ENCODE results near the gene POTEJ.
"Not testable (repeated sequence)": the region's sequence is repeated elsewhere in the genome, so short reads cannot be mapped to it uniquely, and the experiment has no call there.

DNA sequence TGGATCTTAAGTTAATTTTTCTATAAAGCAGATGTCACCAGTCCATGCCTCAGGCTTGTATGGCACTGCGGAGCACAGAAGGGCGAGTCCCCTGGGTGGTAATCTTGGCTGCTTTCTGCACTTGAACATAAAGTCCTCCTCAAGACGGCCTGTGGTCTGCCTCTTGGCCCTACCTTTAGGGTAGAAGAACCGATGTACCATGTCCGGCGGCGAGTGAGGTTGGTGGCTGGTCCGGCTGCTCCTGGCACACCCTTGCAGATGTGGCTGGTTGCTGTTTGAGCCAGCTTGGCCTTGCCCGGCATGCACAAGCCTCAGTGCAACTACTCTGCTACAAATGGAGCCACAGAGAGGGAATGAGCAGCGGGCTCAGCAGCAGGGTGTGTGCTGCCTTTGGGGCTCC is 56.3 kb downstream of the POTEJ start:
- TF ChIP-seq, protein P1, sequence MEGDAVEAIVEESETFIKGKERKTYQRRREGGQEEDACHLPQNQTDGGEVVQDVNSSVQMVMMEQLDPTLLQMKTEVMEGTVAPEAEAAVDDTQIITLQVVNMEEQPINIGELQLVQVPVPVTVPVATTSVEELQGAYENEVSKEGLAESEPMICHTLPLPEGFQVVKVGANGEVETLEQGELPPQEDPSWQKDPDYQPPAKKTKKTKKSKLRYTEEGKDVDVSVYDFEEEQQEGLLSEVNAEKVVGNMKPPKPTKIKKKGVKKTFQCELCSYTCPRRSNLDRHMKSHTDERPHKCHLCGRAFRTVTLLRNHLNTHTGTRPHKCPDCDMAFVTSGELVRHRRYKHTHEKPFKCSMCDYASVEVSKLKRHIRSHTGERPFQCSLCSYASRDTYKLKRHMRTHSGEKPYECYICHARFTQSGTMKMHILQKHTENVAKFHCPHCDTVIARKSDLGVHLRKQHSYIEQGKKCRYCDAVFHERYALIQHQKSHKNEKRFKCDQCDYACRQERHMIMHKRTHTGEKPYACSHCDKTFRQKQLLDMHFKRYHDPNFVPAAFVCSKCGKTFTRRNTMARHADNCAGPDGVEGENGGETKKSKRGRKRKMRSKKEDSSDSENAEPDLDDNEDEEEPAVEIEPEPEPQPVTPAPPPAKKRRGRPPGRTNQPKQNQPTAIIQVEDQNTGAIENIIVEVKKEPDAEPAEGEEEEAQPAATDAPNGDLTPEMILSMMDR (IDR thresholded peaks at IDR 0.05; ENCODE audit: low read depth, low read length, missing input control), result not testable (repeated sequence)
- not testable (repeated sequence) for TF ChIP-seq JUND, RAD21 (IDR thresholded peaks at IDR 0.05)
- TF ChIP-seq, protein P2, sequence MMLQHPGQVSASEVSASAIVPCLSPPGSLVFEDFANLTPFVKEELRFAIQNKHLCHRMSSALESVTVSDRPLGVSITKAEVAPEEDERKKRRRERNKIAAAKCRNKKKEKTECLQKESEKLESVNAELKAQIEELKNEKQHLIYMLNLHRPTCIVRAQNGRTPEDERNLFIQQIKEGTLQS (IDR thresholded peaks at IDR 0.05), result not testable (repeated sequence)
- TF ChIP-seq, protein P3, sequence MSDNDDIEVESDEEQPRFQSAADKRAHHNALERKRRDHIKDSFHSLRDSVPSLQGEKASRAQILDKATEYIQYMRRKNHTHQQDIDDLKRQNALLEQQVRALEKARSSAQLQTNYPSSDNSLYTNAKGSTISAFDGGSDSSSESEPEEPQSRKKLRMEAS (IDR thresholded peaks at IDR 0.05), result not testable (repeated sequence)

All from liver (tissue), 3 donors.